AG10803 (cell line): ENCODE results near the gene KBTBD3.
"Not testable (repeated sequence)": the region's sequence is repeated elsewhere in the genome, so short reads cannot be mapped to it uniquely, and the experiment has no call there.

Source experiments
- DNase-seq: peaks from one replicate; pipeline ENCODE4 v3.0.0; 2010; ENCODE audit warnings: low read depth
- H3K4me3 ChIP-seq: 2 replicates; pipeline ENCODE4 v1.5.1; 2011; ENCODE audit warnings: mild to moderate bottlenecking, low read length, control low read depth
- TF ChIP-seq, protein P1 (sequence below): conservative IDR thresholded peaks from 2 replicates; pipeline ENCODE4 v1.5.1; 2011; ENCODE audit warnings: mild to moderate bottlenecking, low read length, control low read depth, inconsistent platforms

The KBTBD3 gene

DNA sequence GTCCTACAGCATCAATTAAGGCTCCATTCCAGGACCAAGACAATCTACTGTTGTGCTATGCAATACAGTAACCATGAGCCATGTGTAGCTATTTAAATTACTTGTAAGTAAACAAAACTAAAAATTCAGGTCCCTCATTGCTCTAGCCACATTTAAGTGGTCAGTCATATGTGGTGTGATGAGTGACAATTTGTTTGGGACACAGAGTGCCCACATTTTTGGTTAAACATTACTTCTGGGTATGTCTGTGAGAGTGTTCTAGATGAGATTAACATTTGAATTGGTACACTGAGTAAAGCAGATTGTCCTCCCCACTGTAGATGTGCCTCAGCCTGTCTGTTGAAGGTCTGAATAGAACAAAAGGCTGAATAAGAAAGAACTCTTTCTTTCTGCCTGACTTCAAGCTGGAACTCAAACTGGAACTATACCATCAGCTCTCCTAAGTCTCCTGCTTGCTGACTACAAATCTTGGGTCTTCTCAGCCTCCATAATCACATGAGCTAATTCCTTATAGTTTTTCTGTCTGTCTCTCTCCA, 15.8 kb downstream of the KBTBD3 start:
- no peak for DNase-seq
- H3K4me3 ChIP-seq = no peak overlapping the region
- TF ChIP-seq, protein P1, sequence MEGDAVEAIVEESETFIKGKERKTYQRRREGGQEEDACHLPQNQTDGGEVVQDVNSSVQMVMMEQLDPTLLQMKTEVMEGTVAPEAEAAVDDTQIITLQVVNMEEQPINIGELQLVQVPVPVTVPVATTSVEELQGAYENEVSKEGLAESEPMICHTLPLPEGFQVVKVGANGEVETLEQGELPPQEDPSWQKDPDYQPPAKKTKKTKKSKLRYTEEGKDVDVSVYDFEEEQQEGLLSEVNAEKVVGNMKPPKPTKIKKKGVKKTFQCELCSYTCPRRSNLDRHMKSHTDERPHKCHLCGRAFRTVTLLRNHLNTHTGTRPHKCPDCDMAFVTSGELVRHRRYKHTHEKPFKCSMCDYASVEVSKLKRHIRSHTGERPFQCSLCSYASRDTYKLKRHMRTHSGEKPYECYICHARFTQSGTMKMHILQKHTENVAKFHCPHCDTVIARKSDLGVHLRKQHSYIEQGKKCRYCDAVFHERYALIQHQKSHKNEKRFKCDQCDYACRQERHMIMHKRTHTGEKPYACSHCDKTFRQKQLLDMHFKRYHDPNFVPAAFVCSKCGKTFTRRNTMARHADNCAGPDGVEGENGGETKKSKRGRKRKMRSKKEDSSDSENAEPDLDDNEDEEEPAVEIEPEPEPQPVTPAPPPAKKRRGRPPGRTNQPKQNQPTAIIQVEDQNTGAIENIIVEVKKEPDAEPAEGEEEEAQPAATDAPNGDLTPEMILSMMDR = no peak

DNA sequence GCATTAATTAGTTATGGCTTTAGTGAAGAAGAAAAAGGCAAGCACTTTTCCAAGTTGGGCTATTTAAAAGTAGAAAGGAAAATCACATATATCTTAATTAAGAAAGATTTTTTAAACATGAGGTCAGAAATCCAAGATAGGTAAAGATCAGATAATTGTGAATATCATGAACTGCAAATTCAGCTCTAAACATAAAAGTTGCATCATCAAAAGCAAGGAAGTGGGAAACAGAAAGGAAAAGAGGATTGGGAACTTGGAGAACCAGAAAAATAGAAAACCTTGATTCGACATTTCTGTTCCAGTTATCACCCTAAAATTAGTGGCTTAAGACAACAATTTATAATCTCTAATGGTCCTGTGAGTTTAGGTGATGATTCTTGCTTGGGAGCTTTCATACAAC, 17.5 kb downstream of the KBTBD3 start:
- H3K4me3 ChIP-seq = no peak overlapping the region
- no peak for DNase-seq
- TF ChIP-seq, protein P1 = no peak

DNA sequence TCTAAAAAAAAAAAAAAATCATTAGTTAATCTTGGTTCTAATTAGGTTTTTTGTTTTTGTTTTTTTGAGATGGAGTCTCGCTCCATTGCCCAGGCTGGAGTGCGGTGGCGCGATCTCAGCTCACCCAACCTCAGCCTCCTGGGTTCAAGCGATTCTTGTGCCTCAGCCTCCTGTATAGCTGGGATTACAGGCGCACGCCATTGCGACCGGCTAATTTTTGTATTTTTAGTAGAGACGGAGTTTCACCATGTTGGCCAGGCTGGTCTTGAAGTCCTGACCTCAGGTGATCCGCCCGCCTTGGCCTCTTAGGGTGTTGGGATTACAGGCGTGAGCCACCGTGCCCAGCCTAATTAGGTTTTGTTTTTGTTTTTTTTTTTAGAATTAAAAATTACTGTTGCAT, 18.8 kb downstream of the KBTBD3 start:
- not testable (repeated sequence) for DNase-seq, H3K4me3 ChIP-seq

DNA sequence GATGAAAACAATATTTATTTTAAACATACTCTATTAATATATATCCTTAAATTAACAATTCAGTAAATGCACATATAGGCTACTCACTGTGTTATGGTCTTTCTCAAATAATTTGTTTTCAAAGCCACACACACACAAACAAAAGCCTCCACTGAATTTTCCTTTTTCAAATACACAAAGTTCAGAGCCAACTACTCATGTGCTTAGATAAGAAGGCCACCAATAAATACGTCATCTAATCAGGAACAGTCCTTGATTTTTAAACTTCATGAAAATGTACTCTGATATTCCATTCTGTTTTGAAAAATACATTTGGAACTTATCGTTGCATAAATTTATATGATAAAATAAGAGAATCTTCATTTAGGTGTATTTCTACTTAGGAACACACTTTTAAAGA, 26.0 kb downstream of the KBTBD3 start:
- DNase-seq = no peak
- TF ChIP-seq, protein P1 = no peak
- no peak overlapping the region for H3K4me3 ChIP-seq

DNA sequence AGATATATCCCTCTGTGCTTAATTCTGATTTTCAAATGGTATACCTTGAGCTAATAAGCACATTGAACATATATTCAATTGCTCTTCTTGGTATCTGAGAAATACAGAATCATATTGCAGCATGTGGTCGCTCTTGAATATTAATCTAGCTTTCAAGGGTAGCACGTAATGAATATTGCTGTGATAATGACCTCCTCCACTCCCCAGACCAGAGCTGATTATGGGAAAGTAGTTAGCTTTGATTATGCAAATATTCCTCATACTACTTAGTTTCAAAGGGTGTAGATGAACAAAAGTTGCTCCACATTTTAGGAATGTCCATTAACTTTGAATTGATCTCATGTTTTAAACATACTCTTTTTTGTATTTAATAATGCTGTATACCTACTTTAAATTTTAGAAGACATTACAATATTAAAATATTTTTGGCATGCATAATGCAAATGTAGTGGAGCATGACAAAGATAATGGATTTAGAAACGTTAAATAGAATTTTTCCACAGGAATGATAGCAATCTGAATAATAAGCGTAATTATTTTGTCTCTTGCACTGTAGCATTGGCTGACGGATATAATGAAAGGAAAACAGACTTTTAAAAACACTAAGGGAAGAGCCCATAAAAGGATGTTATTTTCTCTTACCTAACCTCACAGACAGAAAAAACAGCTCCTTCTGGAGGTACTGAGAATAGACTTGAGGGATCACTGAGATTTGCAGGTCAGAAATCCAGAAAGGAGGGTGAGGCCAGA, 27.2 kb downstream of the KBTBD3 start:
- no peak for DNase-seq
- TF ChIP-seq, protein P1 = no peak

DNA sequence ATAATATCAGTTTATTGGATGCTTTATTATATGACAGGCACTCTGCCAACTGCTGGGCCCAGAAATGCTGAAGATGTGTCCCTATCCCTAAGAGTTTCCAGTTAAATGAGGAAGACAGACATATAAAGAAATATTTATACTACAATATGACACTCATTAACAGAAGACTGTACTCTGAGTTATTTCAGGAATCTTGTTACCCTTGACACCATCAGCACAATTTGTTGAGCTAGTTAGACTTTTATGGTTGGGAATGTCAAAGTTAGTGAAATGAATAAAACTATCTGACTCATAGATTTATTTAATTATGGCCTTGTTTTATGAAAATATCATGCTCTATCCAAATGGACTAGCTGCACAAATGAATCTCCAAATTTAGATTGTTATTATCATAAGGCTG, 29.5 kb downstream of the KBTBD3 start:
- TF ChIP-seq, protein P1 = no peak
- no peak for DNase-seq
- H3K4me3 ChIP-seq = no peak overlapping the region

More for the DNA sequence above, 27.2 kb downstream of the KBTBD3 start:
- no peak overlapping the region for H3K4me3 ChIP-seq

DNA sequence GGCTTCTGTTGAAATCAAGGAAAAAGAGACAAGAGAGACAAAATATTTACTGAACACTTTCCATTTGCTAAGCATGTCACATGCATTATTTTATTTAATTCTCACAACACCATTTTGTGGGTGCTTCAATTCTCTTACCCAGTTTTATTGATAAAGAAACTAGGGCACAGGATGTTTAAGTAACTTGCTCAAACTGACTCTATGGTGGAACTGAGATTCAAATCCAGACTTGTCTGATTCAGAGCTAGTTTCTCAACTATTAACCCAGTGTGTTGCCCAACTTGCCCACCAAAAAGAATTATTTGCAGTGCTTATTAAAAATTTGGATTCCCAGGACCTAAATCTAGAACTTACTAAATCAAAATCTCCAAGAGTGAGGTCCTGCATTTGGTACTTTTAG, 33.6 kb downstream of the KBTBD3 start:
- TF ChIP-seq, protein P1 = no peak
- no peak for DNase-seq
- no peak overlapping the region for H3K4me3 ChIP-seq
